Adrenal gland (tissue), 12 donors: ENCODE results near the gene AR. TPM values are rescaled to one million over a fixed set of nuclear protein-coding genes. Genes with fewer than 3 reads are reported as not detected.

Experiments used
- DNase-seq, 7 donors: peaks; one replicate each; pipeline ENCODE4 v3.0.0-alpha.2; 2019 to 2020
- H3K27ac ChIP-seq, 5 donors: fragments of 200-600 bp; sonication (generic) in 4 of 5; 1 replicate in 3 of 5; 2 replicates in 2 of 5; pipeline versions ENCODE4 v1.5.1 to v1.8.0; 2016 to 2020; ENCODE audit warnings: mild to moderate bottlenecking in 1 of 5
- H3K27me3 ChIP-seq: fragments of 200-600 bp; 2 replicates; pipeline ENCODE4 v1.8.0; 2021
- H3K36me3 ChIP-seq, 2 donors: fragments of 200-600 bp; replicated peaks in 1 of 2; 1 replicate in 1 of 2; 2 replicates in 1 of 2; pipeline versions ENCODE4 v1.5.1 to v1.8.0; 2018 to 2022
- H3K4me1 ChIP-seq, 2 donors: fragments of 200-600 bp; replicated peaks in 1 of 2; 1 replicate in 1 of 2; 2 replicates in 1 of 2; pipeline versions ENCODE4 v1.5.1 to v1.8.0; 2018 to 2021
- H3K4me3 ChIP-seq, 4 donors: fragments of 200-600 bp; sonication (generic) in 3 of 4; one replicate each; pipeline ENCODE4 v1.5.1; 2016 to 2018
- H3K9me3 ChIP-seq, 3 donors: fragments of 200-600 bp; sonication (generic) in 1 of 3; replicated peaks in 1 of 3; 1 replicate in 2 of 3; 2 replicates in 1 of 3; pipeline versions ENCODE4 v1.5.1 to v1.8.0; 2016 to 2021
- POLR2A ChIP-seq, 2 donors: fragments of 450-650 bp; IDR thresholded peaks; one replicate each; pipeline ENCODE4 v1.6.1; 2017; ENCODE audit warnings: antibody characterized with exemption in 2 of 2, mild to moderate bottlenecking in 2 of 2, moderate library complexity in 1 of 2
- WGBS, 4 donors: extraction: QIAGEN DNeasy Blood & Tissue Kit in 2 of 4; methylation state at CpG; one replicate each; pipeline versions ENCODE4 v1.1.5 to v1.1.7; 2013 to 2017; 5-methylcytosine and 5-hydroxymethylcytosine counted together
- intact Hi-C, 2 donors: fragments of 100-400 bp; cut with DNase I; formaldehyde crosslinking; loops; one replicate each; pipeline versions ENCODE4 v1.14.1 to v1.15.0; 2022 to 2023
- polyA plus RNA-seq, 3 donors: library from polyadenylated mRNA; stranded (reverse); fragments of 200-250 nt in 2 of 3; fragments of 350-450 nt in 1 of 3; fragmentation: Illumina TruSeq in 1 of 3; extraction: RNeasy Lipid Tissue Mini Kit (QIAGEN cat#74804) in 1 of 3; gene quantifications; one replicate each; pipeline ENCODE4 v1.2.3, GENCODE V29; 2013 to 2014
- total RNA-seq, 9 donors: library from RNA; depleted of rRNA in 4 of 9; stranded (reverse); fragments of >200 nt in 4 of 9; fragments of 120-200 nt in 1 of 9; fragmentation: NEBNext Ultra II Directional in 1 of 9; extraction: Animal tissue kit (Norgen Biotek cat#: 25700) in 1 of 9; gene quantifications; one replicate each; pipeline versions ENCODE4 v1.1.0 to v1.2.4, GENCODE V29; 2013 to 2023
- TF ChIP-seq, protein P1 (sequence below), 6 experiments: fragments of 450-650 bp in 4 of 6; fragments of 200-600 bp in 2 of 6; sonication (generic) in 1 of 6; IDR thresholded peaks; 1 replicate in 5 of 6; 2 replicates in 1 of 6; pipeline versions ENCODE4 v1.5.1 to v1.8.0; 2016 to 2021; ENCODE audit warnings: antibody characterized with exemption in 6 of 6, mild to moderate bottlenecking in 2 of 6, moderate library complexity in 1 of 6
- donor health status: healthy with polysubstance abuse.
- donor health status: Bipolar disorder and iron deficiency.
- donor health status: DM: yes; HTN: yes; CAD: no.
- donor health status: DM: no; HTN: no; CAD: no.
- donor health status: DM: no; HTN: no; CAD: no.
- donor health status: DM: yes; HTN: yes; CAD: no.

Gene AR
- total and polyA plus RNA-seq, 12 donors, result 0.64 to 7.5 (median 2.9) TPM

DNA sequence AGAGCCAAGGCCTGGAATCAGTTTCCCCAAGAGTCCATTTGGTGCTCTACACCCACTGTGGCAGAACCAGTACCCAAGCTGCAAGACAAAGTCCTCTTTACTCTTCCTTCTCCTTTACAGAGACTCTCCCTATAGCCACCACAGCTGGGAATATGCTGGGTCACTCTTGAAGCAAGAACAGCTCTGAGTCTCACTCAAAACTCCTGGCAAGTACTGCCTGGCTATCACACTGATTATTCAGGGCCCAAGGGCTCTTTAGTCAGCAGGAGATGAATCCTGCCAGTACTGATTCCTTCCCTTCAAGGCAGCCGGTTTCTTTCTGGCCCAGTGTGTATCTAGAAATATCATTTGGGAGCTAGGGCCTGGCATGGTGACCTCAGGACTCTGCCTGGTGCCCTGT is 130.9 kb downstream of the AR start:
- DNase-seq, result no peak
- intact Hi-C loops, result no loop called here
- Histone ChIP-seq H3K9me3 (no peaks in the 10 kb centered on the region), H3K27me3 (peaks cover 7% of the 10 kb centered on the region), H3K4me3 (no peak overlapping the region), H3K36me3 (no peaks in the 10 kb centered on the region), H3K27ac (no peak overlapping the region), H3K4me1 (no peaks in the 10 kb centered on the region)
- 56 to 83% (median 68%) methylated on average over 1 of the region's 1 CpG for WGBS, 4 donors
- TF ChIP-seq, protein P1, sequence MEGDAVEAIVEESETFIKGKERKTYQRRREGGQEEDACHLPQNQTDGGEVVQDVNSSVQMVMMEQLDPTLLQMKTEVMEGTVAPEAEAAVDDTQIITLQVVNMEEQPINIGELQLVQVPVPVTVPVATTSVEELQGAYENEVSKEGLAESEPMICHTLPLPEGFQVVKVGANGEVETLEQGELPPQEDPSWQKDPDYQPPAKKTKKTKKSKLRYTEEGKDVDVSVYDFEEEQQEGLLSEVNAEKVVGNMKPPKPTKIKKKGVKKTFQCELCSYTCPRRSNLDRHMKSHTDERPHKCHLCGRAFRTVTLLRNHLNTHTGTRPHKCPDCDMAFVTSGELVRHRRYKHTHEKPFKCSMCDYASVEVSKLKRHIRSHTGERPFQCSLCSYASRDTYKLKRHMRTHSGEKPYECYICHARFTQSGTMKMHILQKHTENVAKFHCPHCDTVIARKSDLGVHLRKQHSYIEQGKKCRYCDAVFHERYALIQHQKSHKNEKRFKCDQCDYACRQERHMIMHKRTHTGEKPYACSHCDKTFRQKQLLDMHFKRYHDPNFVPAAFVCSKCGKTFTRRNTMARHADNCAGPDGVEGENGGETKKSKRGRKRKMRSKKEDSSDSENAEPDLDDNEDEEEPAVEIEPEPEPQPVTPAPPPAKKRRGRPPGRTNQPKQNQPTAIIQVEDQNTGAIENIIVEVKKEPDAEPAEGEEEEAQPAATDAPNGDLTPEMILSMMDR (IDR thresholded peaks at IDR 0.05), result no peak
- no peak for TF ChIP-seq POLR2A (IDR thresholded peaks at IDR 0.05)

DNA sequence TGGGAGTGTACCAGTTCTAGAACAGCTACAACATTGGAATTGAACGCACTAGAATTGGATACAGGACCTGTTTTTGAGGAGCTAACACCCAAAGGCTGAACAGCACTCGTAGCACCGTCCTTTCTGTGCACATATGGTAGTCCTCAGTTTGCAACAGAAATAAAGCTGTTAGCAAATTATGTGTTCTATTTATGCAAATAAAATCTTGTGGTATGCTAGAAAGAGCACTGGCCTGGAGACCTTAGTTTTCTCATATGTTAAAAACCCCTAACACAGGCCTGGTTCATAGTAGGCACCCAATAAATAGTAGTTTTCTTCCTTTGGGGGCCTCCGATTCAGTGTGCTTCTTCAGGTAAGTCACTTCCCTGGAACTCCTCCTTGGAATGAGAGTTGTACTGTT is 140.3 kb downstream of the AR start:
- TF ChIP-seq POLR2A (IDR thresholded peaks at IDR 0.05), result no peak
- TF ChIP-seq, protein P1 (IDR thresholded peaks at IDR 0.05), result no peak
- no peak overlapping the region for H3K4me3 ChIP-seq
- H3K27me3 ChIP-seq, result no peaks in the 10 kb centered on the region
- no peak for DNase-seq
- H3K27ac ChIP-seq, result no peak overlapping the region
- H3K36me3 ChIP-seq, result no peaks in the 10 kb centered on the region
- intact Hi-C loops, result no loop called here
- WGBS, 4 donors, result 71 to 86% (median 82%) methylated on average over 4 of the region's 4 CpGs
- no peaks in the 10 kb centered on the region for H3K9me3 ChIP-seq
- H3K4me1 ChIP-seq, result no peaks in the 10 kb centered on the region

DNA sequence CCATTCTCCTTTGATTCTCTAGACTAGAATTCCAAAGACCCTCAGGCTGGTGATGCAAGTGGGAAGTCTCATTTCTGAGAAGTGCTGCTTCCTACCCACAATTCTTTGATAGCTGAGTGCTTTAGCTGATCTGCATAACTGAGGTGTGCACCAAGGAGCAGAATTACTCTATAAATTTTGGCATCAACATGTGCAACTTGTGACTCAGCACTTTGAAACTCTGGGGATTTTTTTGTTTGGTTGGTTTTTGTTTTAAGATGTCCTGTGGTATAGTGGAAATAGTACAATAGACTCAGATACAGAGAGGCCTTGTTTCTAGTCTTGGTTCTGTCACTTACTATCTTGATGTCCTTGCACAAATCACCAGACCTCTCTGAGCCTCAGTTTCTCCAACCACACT is 148.4 kb downstream of the AR start:
- TF ChIP-seq, protein P1 (IDR thresholded peaks at IDR 0.05), result no peak
- no peak for TF ChIP-seq POLR2A (IDR thresholded peaks at IDR 0.05)
- intact Hi-C loops, result no loop called here
- H3K4me3 ChIP-seq, result no peak overlapping the region

DNA sequence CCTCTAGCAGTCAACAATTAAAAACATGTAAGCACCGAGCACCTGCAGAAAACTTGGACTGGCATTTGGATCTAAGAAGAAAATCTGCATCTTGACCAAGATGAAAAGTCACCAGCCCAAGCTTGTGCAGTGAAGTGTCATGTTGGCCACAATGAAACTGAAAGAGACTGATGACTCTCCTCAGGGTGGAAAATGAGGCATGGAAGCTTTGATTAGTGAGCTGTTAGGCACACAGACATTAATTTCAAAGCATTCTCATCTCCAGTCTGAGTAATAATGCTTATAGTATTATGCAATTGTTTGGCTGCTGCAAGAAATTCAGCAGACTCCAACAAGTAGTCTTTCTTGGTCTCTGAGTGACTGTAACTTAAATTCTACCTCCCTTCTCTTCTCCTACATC is 150.1 kb downstream of the AR start:
- H3K27me3 ChIP-seq, result peaks cover 8% of the 10 kb centered on the region
- 70 to 83% (median 78%) methylated on average over 1 of the region's 1 CpG for WGBS, 4 donors
- intact Hi-C loops, result no loop called here
- DNase-seq, result no peak
- no peaks in the 10 kb centered on the region for H3K36me3 ChIP-seq
- H3K9me3 ChIP-seq, result no peaks in the 10 kb centered on the region
- H3K4me3 ChIP-seq, result no peak overlapping the region
- H3K27ac ChIP-seq, result no peak overlapping the region
- TF ChIP-seq POLR2A (IDR thresholded peaks at IDR 0.05), result no peak
- TF ChIP-seq, protein P1 (IDR thresholded peaks at IDR 0.05), result no peak
- no peaks in the 10 kb centered on the region for H3K4me1 ChIP-seq

More for the DNA sequence above, 148.4 kb downstream of the AR start:
- Histone ChIP-seq H3K36me3 (no peaks in the 10 kb centered on the region), H3K27ac (no peak overlapping the region), H3K27me3 (no peaks in the 10 kb centered on the region), H3K4me1 (no peaks in the 10 kb centered on the region), H3K9me3 (no peaks in the 10 kb centered on the region)
- DNase-seq, result no peak
